Psoas muscle (tissue), 8 donors: ENCODE data around the gene ZNF618. TPM values are rescaled to one million over a fixed set of nuclear protein-coding genes. Genes with fewer than 3 reads are reported as not detected.

Experiments
- ATAC-seq, 4 donors: fragments of 200-7000 bp; cut with Tn5 transposase; one replicate each; pipeline ENCODE4 v1.9.1; 2020; ENCODE audit warnings: moderate library complexity in 3 of 4, mild to moderate bottlenecking in 2 of 4
- DNase-seq, 2 donors: peaks; one replicate each; pipeline ENCODE4 v3.0.0-alpha.2; 2020
- H3K27ac ChIP-seq: fragments of 200-600 bp; one replicate; pipeline ENCODE4 v1.8.0; 2022
- H3K27me3 ChIP-seq, 3 donors: fragments of 200-600 bp in 1 of 3; one replicate each; pipeline versions ENCODE4 v1.6.1 to v1.8.0; 2013 to 2022; ENCODE audit warnings: low read length in 2 of 3, mild to moderate bottlenecking in 2 of 3, moderate library complexity in 1 of 3; ENCODE audit not compliant: insufficient read depth in 3 of 3
- H3K36me3 ChIP-seq, 2 donors: fragments of 200-600 bp in 1 of 2; one replicate each; pipeline versions ENCODE4 v1.6.1 to v1.8.0; 2013 to 2022; ENCODE audit warnings: low read depth in 1 of 2, mild to moderate bottlenecking in 1 of 2, moderate library complexity in 1 of 2; ENCODE audit not compliant: insufficient read depth in 1 of 2
- H3K4me1 ChIP-seq: fragments of 200-600 bp; one replicate; pipeline ENCODE4 v1.8.0; 2022
- H3K4me3 ChIP-seq: fragments of 200-600 bp; one replicate; pipeline ENCODE4 v1.8.0; 2022; ENCODE audit warnings: mild to moderate bottlenecking
- H3K9me3 ChIP-seq: fragments of 200-600 bp; one replicate; pipeline ENCODE4 v1.8.0; 2022
- CTCF ChIP-seq: fragments of 200-600 bp; IDR thresholded peaks from one replicate; pipeline ENCODE4 v1.8.0; 2022; ENCODE audit warnings: antibody characterized with exemption
- WGBS, 3 donors: extraction: QIAGEN DNeasy Blood & Tissue Kit; methylation state at CpG; one replicate each; pipeline versions ENCODE4 v1.1.6 to v1.1.7; 2013; 5-methylcytosine and 5-hydroxymethylcytosine counted together
- intact Hi-C, 2 donors: fragments of 100-400 bp; cut with DNase I; formaldehyde crosslinking; loops; one replicate each; pipeline versions ENCODE4 v1.11.0 to v1.14.2; 2022
- polyA plus RNA-seq, 3 donors: library from polyadenylated mRNA; stranded (reverse); fragments of 200-250 nt; gene quantifications; one replicate each; pipeline ENCODE4 v1.2.3, GENCODE V29; 2013
- total RNA-seq, 4 donors: library from RNA; stranded (reverse); fragmentation: NEBNext Ultra II Directional in 2 of 4; extraction: Animal tissue kit (Norgen Biotek cat#: 25700) in 2 of 4; gene quantifications; one replicate each; pipeline versions ENCODE4 v1.2.1 to v1.2.4, GENCODE V29; 2021 to 2023
- donor health status: healthy with polysubstance abuse.
- donor health status: DM: no; HTN: no; CAD: no; lungs with moderate emphysema.
- donor health status: Bipolar disorder and iron deficiency.
- donor health status: healthy.
- donor health status: DM: yes; HTN: yes; CAD: no.
- donor health status: DM: no; HTN: no; CAD: no.
- donor health status: DM: no; HTN: no; CAD: no.
- donor health status: DM: yes; HTN: yes; CAD: no.

The ZNF618 gene
- total and polyA plus RNA-seq, 7 donors, result 0.31 to 2.7 (median 1.2) TPM

- DNase-seq, result no peak
- intact Hi-C loops, result loop anchor here in 1 of 2 donors (5.0 kb wide), 1 partner anchor 35 kb away; no protein-coding TSS in a partner anchor
- Histone ChIP-seq H3K27ac (no peak overlapping the region), H3K36me3 (no peaks in the 10 kb centered on the region), H3K4me1 (peaks cover 44% of the 10 kb centered on the region), H3K4me3 (no peak overlapping the region), H3K27me3 (no peaks in the 10 kb centered on the region), H3K9me3 (no peaks in the 10 kb centered on the region)
- 97 to 98% (median 98%) methylated on average over 2 of the region's 2 CpGs for WGBS, 3 donors
- ATAC-seq, result no peak
- no peak for TF ChIP-seq CTCF
These were observed 40.8 kb downstream of the ZNF618 start for GRCh38 chr9:113916931-113917330.

GRCh38 chr9:113918697-113919350 lies 42.7 kb downstream of the ZNF618 start:
- peak; percentile 46 to 86 (median 76) for ATAC-seq
- H3K27ac ChIP-seq, result peak overlapping the region; percentile 56
- 19 to 38% (median 25%) methylated on average over 8 of the region's 8 CpGs for WGBS, 3 donors
- H3K9me3 ChIP-seq, result peaks cover 13% of the 10 kb centered on the region
- no peak for TF ChIP-seq CTCF
- H3K36me3 ChIP-seq, result no peaks in the 10 kb centered on the region
- no peak for DNase-seq
- H3K27me3 ChIP-seq, result no peaks in the 10 kb centered on the region
- H3K4me1 ChIP-seq, result peaks cover 27% of the 10 kb centered on the region
- peak overlapping the region; percentile 8 for H3K4me3 ChIP-seq
- intact Hi-C loops, result loop anchor here in 1 of 2 donors (5.0 kb wide), 1 partner anchor 37 kb away; no protein-coding TSS in a partner anchor

- Histone ChIP-seq H3K27me3 (no peaks in the 10 kb centered on the region), H3K4me3 (peak overlapping the region; percentile 8), H3K36me3 (no peaks in the 10 kb centered on the region), H3K4me1 (peaks cover 22% of the 10 kb centered on the region), H3K27ac (peak overlapping the region; percentile 56), H3K9me3 (peaks cover 15% of the 10 kb centered on the region)
- ATAC-seq (peak; percentile 81 to 90 (median 86)), DNase-seq (peak; percentile 27 to 70)
- intact Hi-C loops, result loop anchor here in 1 of 2 donors (5.0 kb wide), 1 partner anchor 37 kb away; no protein-coding TSS in a partner anchor
- WGBS, 3 donors, result 26 to 40% (median 29%) methylated on average over 9 of the region's 9 CpGs
- no peak for TF ChIP-seq CTCF
These were observed 43.3 kb downstream of the ZNF618 start for GRCh38 chr9:113919382-113919781.

- DNase-seq (no peak), ATAC-seq (no peak)
- WGBS, 3 donors, result 72 to 88% (median 80%) methylated on average over 5 of the region's 5 CpGs
- TF ChIP-seq CTCF, result no peak
- Histone ChIP-seq H3K4me1 (peaks cover 17% of the 10 kb centered on the region), H3K4me3 (no peak overlapping the region), H3K27me3 (no peaks in the 10 kb centered on the region), H3K9me3 (peaks cover 15% of the 10 kb centered on the region), H3K36me3 (no peaks in the 10 kb centered on the region), H3K27ac (peak overlapping the region; percentile 56)
- intact Hi-C loops, result loop anchor here in 1 of 2 donors (5.0 kb wide), 1 partner anchor 38 kb away; no protein-coding TSS in a partner anchor
These were observed 43.8 kb downstream of the ZNF618 start for GRCh38 chr9:113919871-113920270.
